ENCODE data around the gene MYOG.

Gene MYOG

GRCh38 chr1:203051841-203052324 is 33.9 kb downstream of the MYOG start:
- TF ChIP-seq CREB5 (CRISPR knock-in tag; IDR thresholded peaks at IDR 0.05; ENCODE audit: low read depth) (no peak), BACH2 (CRISPR knock-in tag; IDR thresholded peaks at IDR 0.05; ENCODE audit: borderline replicate concordance) (no peak), ZNF8 (CRISPR knock-in tag; IDR thresholded peaks at IDR 0.05) (no peak), CSRNP3 (CRISPR knock-in tag; IDR thresholded peaks at IDR 0.05) (no peak), POU6F1 (CRISPR knock-in tag; IDR thresholded peaks at IDR 0.05; ENCODE audit: borderline replicate concordance, low read depth) (no peak), CSDC2 (CRISPR knock-in tag; IDR thresholded peaks at IDR 0.05) (no peak), ARNTL (CRISPR knock-in tag; IDR thresholded peaks at IDR 0.05; ENCODE audit: borderline replicate concordance, low read depth) (no peak), RARB (CRISPR knock-in tag; IDR thresholded peaks at IDR 0.05) (no peak), SNAI2 (CRISPR knock-in tag; IDR thresholded peaks at IDR 0.05) (no peak), ISL1 (CRISPR knock-in tag; IDR thresholded peaks at IDR 0.05) (no peak), ESRRG (CRISPR knock-in tag; IDR thresholded peaks at IDR 0.05) (no peak), TOX (CRISPR knock-in tag; IDR thresholded peaks at IDR 0.05; ENCODE audit: borderline replicate concordance) (no peak), ZNF565 (CRISPR knock-in tag; conservative IDR thresholded peaks at IDR 0.05; ENCODE audit: low read depth) (no peak), TSHZ2 (CRISPR knock-in tag; IDR thresholded peaks at IDR 0.05) (no peak), ZC3H10 (CRISPR knock-in tag; IDR thresholded peaks at IDR 0.05) (no peak)

GRCh38 chr1:203050826-203051225 is 35.0 kb downstream of the MYOG start:
- ATAC-seq, result no peak
- TF ChIP-seq ZNF565 (CRISPR knock-in tag; conservative IDR thresholded peaks at IDR 0.05; ENCODE audit: low read depth), result no peak
- TF ChIP-seq ZFP30 (CRISPR knock-in tag; IDR thresholded peaks at IDR 0.05), result no peak
- TF ChIP-seq POU6F1 (CRISPR knock-in tag; IDR thresholded peaks at IDR 0.05; ENCODE audit: borderline replicate concordance, low read depth), result no peak
- TF ChIP-seq ZC3H10 (CRISPR knock-in tag; IDR thresholded peaks at IDR 0.05), result no peak
- no peak for TF ChIP-seq ZNF8 (CRISPR knock-in tag; IDR thresholded peaks at IDR 0.05)
- TF ChIP-seq ESRRG (CRISPR knock-in tag; IDR thresholded peaks at IDR 0.05), result no peak
- TF ChIP-seq PATZ1 (CRISPR knock-in tag; IDR thresholded peaks at IDR 0.05; ENCODE audit: borderline replicate concordance), result no peak
- TF ChIP-seq TSHZ2 (CRISPR knock-in tag; IDR thresholded peaks at IDR 0.05), result no peak
- no peak for TF ChIP-seq CSDC2 (CRISPR knock-in tag; IDR thresholded peaks at IDR 0.05)
- TF ChIP-seq RARB (CRISPR knock-in tag; IDR thresholded peaks at IDR 0.05), result no peak
- TF ChIP-seq ISL1 (CRISPR knock-in tag; IDR thresholded peaks at IDR 0.05), result no peak
- no peak for TF ChIP-seq ZFP3 (CRISPR knock-in tag; IDR thresholded peaks at IDR 0.05)
- no peak for TF ChIP-seq GLIS3 (CRISPR knock-in tag; IDR thresholded peaks at IDR 0.05)
- no peak for TF ChIP-seq TOX (CRISPR knock-in tag; IDR thresholded peaks at IDR 0.05; ENCODE audit: borderline replicate concordance)
- no peak for TF ChIP-seq SNAI2 (CRISPR knock-in tag; IDR thresholded peaks at IDR 0.05)
- TF ChIP-seq ZNF70 (CRISPR knock-in tag; IDR thresholded peaks at IDR 0.05), result no peak
- TF ChIP-seq TCF4 (CRISPR knock-in tag; IDR thresholded peaks at IDR 0.05; ENCODE audit: borderline replicate concordance), result no peak
- TF ChIP-seq OSR1 (CRISPR knock-in tag; IDR thresholded peaks at IDR 0.05), result no peak

More at GRCh38 chr1:203051841-203052324, 33.9 kb downstream of the MYOG start:
- no peak for ATAC-seq

Data from SK-N-SH treated with all-trans-retinoic acid at 6 μM for 48 hours (cell line).